ENCODE data around the gene PIM3.

The PIM3 gene

GRCh38 chr22:49954991-49955580 lies 5.5 kb upstream of the PIM3 start:
- POLR2A ChIA-PET: no interaction called here
- CTCF ChIA-PET: no interaction called here
- TF ChIP-seq FOXA1 (IDR thresholded peaks at IDR 0.05): no peak
- TF ChIP-seq, protein P1, sequence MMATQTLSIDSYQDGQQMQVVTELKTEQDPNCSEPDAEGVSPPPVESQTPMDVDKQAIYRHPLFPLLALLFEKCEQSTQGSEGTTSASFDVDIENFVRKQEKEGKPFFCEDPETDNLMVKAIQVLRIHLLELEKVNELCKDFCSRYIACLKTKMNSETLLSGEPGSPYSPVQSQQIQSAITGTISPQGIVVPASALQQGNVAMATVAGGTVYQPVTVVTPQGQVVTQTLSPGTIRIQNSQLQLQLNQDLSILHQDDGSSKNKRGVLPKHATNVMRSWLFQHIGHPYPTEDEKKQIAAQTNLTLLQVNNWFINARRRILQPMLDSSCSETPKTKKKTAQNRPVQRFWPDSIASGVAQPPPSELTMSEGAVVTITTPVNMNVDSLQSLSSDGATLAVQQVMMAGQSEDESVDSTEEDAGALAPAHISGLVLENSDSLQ (IDR thresholded peaks at IDR 0.05): no peak
- no peak for TF ChIP-seq ARNT (IDR thresholded peaks at IDR 0.05)
- no peak for TF ChIP-seq LEF1 (IDR thresholded peaks at IDR 0.05; ENCODE audit: borderline replicate concordance)
- TF ChIP-seq ZNF384 (IDR thresholded peaks at IDR 0.05): no peak
- TF ChIP-seq FOXK2 (IDR thresholded peaks at IDR 0.05): no peak
- no peak for TF ChIP-seq NFRKB (IDR thresholded peaks at IDR 0.05)
- no peak for TF ChIP-seq TARDBP (IDR thresholded peaks at IDR 0.05)
- no peak for TF ChIP-seq FOXM1 (IDR thresholded peaks at IDR 0.05; ENCODE audit: borderline replicate concordance)
- TF ChIP-seq L3MBTL2 (conservative IDR thresholded peaks at IDR 0.05): no peak
- TF ChIP-seq HDGF (IDR thresholded peaks at IDR 0.05; ENCODE audit: borderline replicate concordance): no peak
- no peak for TF ChIP-seq ELF4 (IDR thresholded peaks at IDR 0.05)
- no peak for TF ChIP-seq SUZ12 (IDR thresholded peaks at IDR 0.05)
- TF ChIP-seq SP1 (IDR thresholded peaks at IDR 0.05): no peak
- TF ChIP-seq BHLHE40 (IDR thresholded peaks at IDR 0.05; ENCODE audit: borderline replicate concordance): no peak
- TF ChIP-seq CTBP1 (IDR thresholded peaks at IDR 0.05; ENCODE audit: borderline replicate concordance): no peak
- DNase-seq (ENCODE audit: extremely low spot score): no peak

GRCh38 chr22:49955581-49956417 lies 4.8 kb upstream of the PIM3 start:
- DNase-seq (ENCODE audit: extremely low spot score): no peak
- POLR2A ChIA-PET: no interaction called here
- CTCF ChIA-PET: no interaction called here
- TF ChIP-seq TARDBP (IDR thresholded peaks at IDR 0.05) (no peak), FOXM1 (IDR thresholded peaks at IDR 0.05; ENCODE audit: borderline replicate concordance) (no peak), HDGF (IDR thresholded peaks at IDR 0.05; ENCODE audit: borderline replicate concordance) (no peak), SP1 (IDR thresholded peaks at IDR 0.05) (no peak), NFRKB (IDR thresholded peaks at IDR 0.05) (no peak), FOXK2 (IDR thresholded peaks at IDR 0.05) (no peak), SUZ12 (IDR thresholded peaks at IDR 0.05) (no peak), ELF4 (IDR thresholded peaks at IDR 0.05) (no peak), LEF1 (IDR thresholded peaks at IDR 0.05; ENCODE audit: borderline replicate concordance) (no peak), FOXA1 (IDR thresholded peaks at IDR 0.05) (no peak)

DNA sequence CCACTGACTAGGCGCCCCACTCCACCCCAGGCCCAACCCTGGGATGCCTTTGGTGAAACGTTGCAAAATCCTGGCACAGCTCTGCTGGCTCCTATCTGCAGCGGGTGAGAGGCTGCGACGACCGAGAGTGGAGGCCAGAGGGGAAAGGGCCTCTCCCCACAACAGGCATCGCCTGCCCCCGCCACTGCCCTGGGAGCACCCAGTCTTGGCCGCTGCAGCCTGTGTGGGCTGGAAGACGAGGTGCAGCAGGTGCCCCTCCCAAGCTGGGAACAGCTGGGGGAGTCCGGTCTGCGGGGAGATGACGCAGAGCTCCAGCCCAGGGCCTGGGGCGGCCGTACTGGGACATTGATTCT lies 4.2 kb upstream of the PIM3 start:
- TF ChIP-seq FOXK2 (IDR thresholded peaks at IDR 0.05) (no peak), ELF4 (IDR thresholded peaks at IDR 0.05) (no peak), SUZ12 (IDR thresholded peaks at IDR 0.05) (no peak), SP1 (IDR thresholded peaks at IDR 0.05) (no peak), LEF1 (IDR thresholded peaks at IDR 0.05; ENCODE audit: borderline replicate concordance) (no peak), CTBP1 (IDR thresholded peaks at IDR 0.05; ENCODE audit: borderline replicate concordance) (no peak), ARNT (IDR thresholded peaks at IDR 0.05) (no peak), TARDBP (IDR thresholded peaks at IDR 0.05) (no peak), L3MBTL2 (conservative IDR thresholded peaks at IDR 0.05) (no peak), FOXA1 (IDR thresholded peaks at IDR 0.05) (no peak), FOXM1 (IDR thresholded peaks at IDR 0.05; ENCODE audit: borderline replicate concordance) (no peak), HDGF (IDR thresholded peaks at IDR 0.05; ENCODE audit: borderline replicate concordance) (no peak), BHLHE40 (IDR thresholded peaks at IDR 0.05; ENCODE audit: borderline replicate concordance) (no peak), NFRKB (IDR thresholded peaks at IDR 0.05) (no peak), ZNF384 (IDR thresholded peaks at IDR 0.05) (no peak)
- TF ChIP-seq, protein P1 (IDR thresholded peaks at IDR 0.05): no peak
- no peak for DNase-seq (ENCODE audit: extremely low spot score)
- CTCF ChIA-PET: no interaction called here
- POLR2A ChIA-PET: no interaction called here

GRCh38 chr22:49956914-49957825 lies 3.4 kb upstream of the PIM3 start:
- DNase-seq (ENCODE audit: extremely low spot score): no peak
- ChIA-PET CTCF (no interaction called here), POLR2A (no interaction called here)
- no peak for TF ChIP-seq SP1 (IDR thresholded peaks at IDR 0.05)
- no peak for TF ChIP-seq ARNT (IDR thresholded peaks at IDR 0.05)
- TF ChIP-seq ZNF384 (IDR thresholded peaks at IDR 0.05): no peak
- no peak for TF ChIP-seq FOXK2 (IDR thresholded peaks at IDR 0.05)
- no peak for TF ChIP-seq NFRKB (IDR thresholded peaks at IDR 0.05)
- no peak for TF ChIP-seq SUZ12 (IDR thresholded peaks at IDR 0.05)

GRCh38 chr22:49957826-49958365 lies 2.7 kb upstream of the PIM3 start:
- TF ChIP-seq FOXK2 (IDR thresholded peaks at IDR 0.05) (no peak), TARDBP (IDR thresholded peaks at IDR 0.05) (no peak), ZNF384 (IDR thresholded peaks at IDR 0.05) (no peak), HDGF (IDR thresholded peaks at IDR 0.05; ENCODE audit: borderline replicate concordance) (no peak), SP1 (IDR thresholded peaks at IDR 0.05) (no peak), ARNT (IDR thresholded peaks at IDR 0.05) (no peak), CTBP1 (IDR thresholded peaks at IDR 0.05; ENCODE audit: borderline replicate concordance) (no peak), FOXA1 (IDR thresholded peaks at IDR 0.05) (no peak), SUZ12 (IDR thresholded peaks at IDR 0.05) (no peak), NFRKB (IDR thresholded peaks at IDR 0.05) (no peak), L3MBTL2 (conservative IDR thresholded peaks at IDR 0.05) (no peak), LEF1 (IDR thresholded peaks at IDR 0.05; ENCODE audit: borderline replicate concordance) (no peak)
- TF ChIP-seq, protein P1 (IDR thresholded peaks at IDR 0.05): no peak
- CTCF ChIA-PET: no interaction called here
- DNase-seq (ENCODE audit: extremely low spot score): no peak
- POLR2A ChIA-PET: no interaction called here

Data from HEK293T (cell line).